Testis (tissue), 2 donors: ENCODE measurements around the gene ZBTB43.

Experiments
- CTCF ChIP-seq, 3 experiments: fragments of 450-650 bp in 2 of 3; fragments of 200-600 bp in 1 of 3; sonication (generic) in 1 of 3; IDR thresholded peaks; one replicate each; pipeline ENCODE4 v1.5.1; 2016 to 2019; ENCODE audit warnings: antibody characterized with exemption in 3 of 3, mild to moderate bottlenecking in 2 of 3, moderate library complexity in 1 of 3
- POLR2A ChIP-seq: fragments of 450-650 bp; IDR thresholded peaks from one replicate; pipeline ENCODE4 v1.6.1; 2017; ENCODE audit warnings: antibody characterized with exemption, mild to moderate bottlenecking, moderate library complexity

GRCh38 chr9:126842220-126842842 lies 37.5 kb downstream of the ZBTB43 start:
- TF ChIP-seq POLR2A (no peak), CTCF (IDR thresholded peaks at IDR 0.05) (no peak)
